ENCODE results near the gene AASDHPPT.
"Not testable (repeated sequence)": the region's sequence is repeated elsewhere in the genome, so short reads cannot be mapped to it uniquely, and the experiment has no call there.

- not testable (repeated sequence) for TF ChIP-seq POLR2A (IDR thresholded peaks at IDR 0.05; ENCODE audit: low read depth, low read length); RAD21 (IDR thresholded peaks at IDR 0.05; ENCODE audit: low read length); RFX5 (IDR thresholded peaks at IDR 0.05; ENCODE audit: low read depth, low read length); MAFK (IDR thresholded peaks at IDR 0.05; ENCODE audit: low read depth, low read length)
- TF ChIP-seq, protein P1, sequence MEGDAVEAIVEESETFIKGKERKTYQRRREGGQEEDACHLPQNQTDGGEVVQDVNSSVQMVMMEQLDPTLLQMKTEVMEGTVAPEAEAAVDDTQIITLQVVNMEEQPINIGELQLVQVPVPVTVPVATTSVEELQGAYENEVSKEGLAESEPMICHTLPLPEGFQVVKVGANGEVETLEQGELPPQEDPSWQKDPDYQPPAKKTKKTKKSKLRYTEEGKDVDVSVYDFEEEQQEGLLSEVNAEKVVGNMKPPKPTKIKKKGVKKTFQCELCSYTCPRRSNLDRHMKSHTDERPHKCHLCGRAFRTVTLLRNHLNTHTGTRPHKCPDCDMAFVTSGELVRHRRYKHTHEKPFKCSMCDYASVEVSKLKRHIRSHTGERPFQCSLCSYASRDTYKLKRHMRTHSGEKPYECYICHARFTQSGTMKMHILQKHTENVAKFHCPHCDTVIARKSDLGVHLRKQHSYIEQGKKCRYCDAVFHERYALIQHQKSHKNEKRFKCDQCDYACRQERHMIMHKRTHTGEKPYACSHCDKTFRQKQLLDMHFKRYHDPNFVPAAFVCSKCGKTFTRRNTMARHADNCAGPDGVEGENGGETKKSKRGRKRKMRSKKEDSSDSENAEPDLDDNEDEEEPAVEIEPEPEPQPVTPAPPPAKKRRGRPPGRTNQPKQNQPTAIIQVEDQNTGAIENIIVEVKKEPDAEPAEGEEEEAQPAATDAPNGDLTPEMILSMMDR (conservative IDR thresholded peaks at IDR 0.05; ENCODE audit: low read depth, low read length): not testable (repeated sequence)
These were observed 19.1 kb upstream of the AASDHPPT start for GRCh38 chr11:106058377-106058776.
